Stimulated activated CD4-positive, alpha-beta T cell treated with anti-CD3 and anti-CD28 coated beads, Interleukin-1b, Interleukin-23, amount 100 ng/mL, for 24 hours (primary cell): ENCODE data around the gene ACSL3.
"Not testable (repeated sequence)": the region's sequence is repeated elsewhere in the genome, so short reads cannot be mapped to it uniquely, and the experiment has no call there.

Experiments used
- DNase-seq, 4 experiments: peaks; one replicate each; pipeline ENCODE4 v3.0.0-alpha.2; 2020; ENCODE audit warnings: low read depth in 4 of 4, low spot score in 1 of 4

The ACSL3 gene

DNA sequence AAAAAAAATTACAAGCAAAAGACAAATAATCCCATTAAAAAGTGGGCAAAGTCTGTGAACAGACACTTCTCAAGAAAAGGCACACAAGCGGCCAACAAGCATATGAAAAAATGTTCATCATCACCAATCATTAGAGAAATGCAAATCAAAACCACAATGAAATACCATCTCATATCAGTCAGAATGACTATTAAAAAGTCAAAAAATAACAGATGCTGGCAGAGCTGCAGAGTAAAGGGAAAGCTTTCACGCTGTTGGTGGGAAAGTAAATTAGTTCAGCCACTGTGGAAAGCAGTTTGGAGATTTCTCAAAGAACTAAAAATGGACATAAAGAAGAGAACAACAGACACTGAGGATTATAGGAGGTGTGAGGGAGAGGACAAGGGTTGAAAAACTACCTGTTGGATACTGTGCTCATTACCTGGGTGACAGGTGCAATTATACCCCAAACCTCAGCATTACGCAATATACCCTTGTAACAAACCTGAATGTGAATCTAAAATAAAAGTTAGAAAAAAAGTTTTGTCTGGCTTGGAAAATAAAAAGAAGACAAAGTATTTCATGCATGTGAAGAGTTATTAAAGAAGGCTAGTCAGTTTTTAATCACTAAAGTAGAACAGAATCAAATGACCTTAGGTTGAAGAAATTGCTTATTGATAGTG lies 8.7 kb upstream of the ACSL3 start:
- DNase-seq: no peak

DNA sequence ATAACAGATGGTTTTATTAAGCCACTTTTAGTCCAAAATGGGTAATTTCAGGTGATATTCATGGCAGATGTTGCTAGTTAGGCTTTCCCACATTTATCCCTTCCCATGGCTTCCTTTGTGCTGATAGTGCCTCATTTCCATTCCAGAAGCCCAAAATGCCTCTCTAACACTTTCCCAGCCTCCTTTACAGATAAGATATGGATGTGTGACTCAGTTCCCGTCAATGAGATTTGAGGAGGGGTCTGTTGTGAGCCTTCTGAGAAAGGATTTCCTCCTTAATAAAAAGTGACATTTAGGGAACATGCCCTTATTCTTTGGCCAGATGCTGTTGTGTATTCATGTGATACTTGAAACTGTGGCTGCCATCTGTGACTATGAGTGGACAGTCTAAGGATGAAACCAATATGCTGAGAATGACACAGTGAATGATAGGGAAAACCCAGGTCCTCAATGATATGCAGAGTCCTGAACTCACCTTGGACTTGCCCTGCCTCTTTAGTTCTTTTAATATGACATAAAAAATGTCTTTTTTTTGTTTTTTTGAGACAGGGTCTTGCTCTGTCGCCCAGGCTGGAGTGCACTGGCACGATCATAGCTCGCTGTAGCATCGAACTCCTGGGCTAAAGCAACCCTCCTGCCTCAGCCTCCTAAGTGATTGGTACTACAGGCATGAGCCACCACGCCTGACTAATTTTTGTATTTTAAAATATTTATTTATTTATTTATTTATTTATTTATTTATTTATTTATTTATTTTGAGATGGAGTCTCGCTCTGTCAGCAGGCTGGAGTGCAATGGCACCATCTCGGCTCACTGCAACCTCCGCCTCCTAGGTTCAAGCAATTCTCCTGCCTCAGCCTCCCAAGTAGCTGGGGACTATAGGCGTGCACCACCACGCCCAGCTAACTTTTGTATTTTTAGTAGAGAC lies 5.8 kb upstream of the ACSL3 start:
- DNase-seq: no peak

DNA sequence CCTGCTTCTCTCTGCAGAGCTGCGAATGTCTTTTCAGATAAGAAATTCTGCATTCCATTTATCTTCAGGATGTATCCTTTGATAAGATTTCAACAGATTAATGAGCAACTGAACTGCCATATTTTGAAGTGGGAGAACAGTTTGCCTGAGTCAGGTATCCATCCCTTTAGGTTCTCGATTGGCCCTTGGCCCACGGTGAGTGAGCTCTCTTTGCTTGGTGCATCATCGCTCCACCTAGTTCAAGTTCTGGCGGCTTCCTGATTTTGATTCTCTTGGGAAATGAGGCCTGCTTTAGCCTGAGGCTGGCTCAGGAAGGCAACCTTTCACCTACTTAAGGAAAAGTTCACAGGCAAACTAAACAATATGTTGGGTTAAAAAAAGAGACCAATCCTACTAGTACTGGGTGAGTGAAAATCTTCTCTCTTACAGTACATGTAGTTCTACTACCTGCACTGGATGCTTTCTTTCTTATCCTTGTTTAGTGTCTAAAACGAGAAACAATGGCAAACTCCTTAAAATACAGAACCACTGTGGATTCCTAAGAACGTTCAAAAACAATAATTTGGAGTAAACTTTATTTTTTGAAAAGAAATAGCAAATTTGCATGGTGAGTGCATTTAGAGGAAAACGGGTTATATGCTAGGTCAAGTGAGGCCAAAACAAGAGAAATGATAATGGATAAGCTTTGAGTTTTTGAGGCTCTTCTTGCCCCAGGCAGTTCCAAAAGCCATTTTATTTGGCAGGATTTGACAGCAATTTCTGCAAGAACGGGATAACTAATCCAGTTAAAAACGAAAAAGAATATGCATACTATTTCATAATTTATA lies 837 bp upstream of the ACSL3 start:
- DNase-seq: no peak

DNA sequence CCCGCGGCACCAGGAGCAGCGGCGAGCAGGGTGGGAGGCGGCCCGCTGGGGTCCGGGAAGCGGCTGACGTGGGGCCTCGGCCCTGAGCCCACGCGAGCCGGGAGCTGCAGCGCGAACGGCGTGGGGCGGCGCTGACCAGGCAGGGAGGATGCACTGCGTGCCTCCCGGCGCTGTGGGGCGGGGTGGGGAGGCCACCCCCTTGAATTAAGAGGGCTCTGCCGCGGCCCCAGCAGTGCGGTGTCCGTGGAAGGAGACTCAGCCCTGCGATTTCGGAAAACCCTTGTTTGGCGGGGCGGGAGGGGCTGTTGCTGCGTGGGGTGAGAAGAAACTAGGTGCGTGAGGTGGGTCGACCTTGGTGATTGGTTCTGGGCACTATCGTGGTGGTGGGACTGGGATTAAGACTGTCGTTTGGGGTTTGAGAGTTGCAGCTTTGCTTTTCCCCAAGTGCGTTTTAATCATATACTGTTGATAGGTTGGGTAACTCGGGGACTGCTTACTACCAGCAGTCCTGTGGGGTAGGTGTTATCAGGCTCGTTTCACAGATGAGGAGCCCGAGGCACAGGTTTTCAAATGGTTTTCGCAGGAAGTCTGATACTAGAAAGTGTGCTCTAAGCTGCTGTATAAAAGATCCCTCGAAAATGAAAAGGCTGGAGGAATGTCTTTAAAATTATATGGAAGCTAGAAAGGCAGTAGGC lies 722 bp downstream of the ACSL3 start:
- DNase-seq: peak in 3 of 4 experiments; percentile 8 to 26 (median 14)

DNA sequence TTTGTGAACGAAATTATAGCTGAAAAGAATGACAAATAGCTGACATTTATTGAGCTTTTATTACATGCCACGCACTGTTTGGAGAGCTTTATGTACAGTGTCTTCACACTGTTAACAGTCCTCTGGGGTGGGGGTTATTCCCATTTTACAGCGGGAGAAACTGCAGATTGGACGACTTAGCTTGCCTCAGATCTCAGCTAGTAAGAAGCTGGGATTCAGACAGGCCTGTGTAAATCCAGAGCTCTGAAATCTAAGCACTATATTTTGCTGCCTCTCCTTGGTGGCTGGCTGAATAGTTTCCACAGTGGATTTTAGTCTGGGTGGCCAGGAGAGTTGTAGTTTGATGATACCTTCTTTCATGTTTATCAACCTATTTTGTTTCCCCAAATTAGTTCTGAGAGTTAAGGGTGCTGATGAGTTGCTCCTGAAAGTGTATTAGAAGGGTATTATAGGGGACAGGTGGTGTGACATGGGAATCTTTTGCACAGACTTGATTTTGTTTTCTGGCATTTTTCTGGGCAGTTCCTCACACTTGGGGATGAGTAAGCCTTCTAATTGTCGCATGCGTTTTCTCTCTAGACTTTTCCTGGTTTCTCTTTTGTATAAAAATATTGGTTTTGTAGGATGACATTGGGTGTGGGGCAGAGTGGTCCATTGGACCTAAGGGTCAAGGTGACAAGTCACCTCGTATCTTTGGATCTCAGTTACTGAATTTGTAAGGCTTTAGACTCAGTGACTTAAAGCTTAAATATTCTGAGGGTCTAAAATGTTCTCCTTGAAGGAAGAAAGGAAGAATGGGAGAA lies 1.5 kb downstream of the ACSL3 start:
- DNase-seq: no peak

DNA sequence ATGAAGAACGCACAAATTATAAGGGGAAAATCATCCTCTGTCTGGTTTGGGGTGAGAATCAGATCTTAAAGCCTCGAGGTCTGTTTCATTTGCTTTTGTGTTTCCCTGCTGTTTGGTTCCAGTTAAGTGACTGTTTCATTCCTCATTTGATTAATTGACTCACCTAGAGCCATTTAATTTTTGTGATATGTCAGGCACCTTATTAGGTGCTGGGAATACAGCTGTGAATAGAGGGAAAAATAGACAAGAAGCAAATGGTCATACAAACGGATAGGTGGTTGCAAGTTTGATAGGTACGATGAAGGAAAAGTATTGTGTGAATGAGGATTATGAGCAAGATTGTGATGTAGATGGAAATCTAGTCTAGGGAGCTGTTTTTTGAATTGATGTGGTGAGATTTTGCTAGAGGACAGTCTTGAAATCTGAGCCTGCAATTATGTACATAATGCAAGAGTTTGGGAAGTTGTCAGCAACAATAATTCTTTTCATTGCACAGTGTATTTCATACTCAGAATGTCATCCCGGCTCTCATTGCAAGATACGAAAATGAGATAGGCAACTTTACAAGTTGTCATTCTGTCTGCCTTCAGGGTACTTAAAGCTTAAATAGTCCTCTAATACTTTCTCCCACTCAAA lies 2.2 kb downstream of the ACSL3 start:
- DNase-seq: no peak

DNA sequence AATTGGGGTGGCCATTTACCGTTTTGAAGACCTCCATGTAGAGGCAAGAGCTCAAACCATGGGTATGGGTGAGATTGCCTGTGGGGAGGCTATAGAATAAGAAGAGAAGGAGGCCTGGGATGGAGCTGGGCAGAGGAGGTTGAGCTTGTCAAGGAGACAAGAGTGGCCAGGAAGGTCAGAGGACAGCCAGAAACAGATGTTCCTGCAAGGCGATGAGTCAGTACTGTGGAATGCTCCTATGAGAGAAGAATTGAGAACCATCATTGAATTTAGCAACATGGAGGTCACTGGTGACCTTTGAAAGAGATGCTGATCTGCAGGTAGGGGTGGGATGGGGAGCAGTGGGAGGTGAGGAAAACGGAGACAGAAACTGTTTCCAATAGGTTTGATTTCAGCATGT lies 3.5 kb downstream of the ACSL3 start:
- no peak for DNase-seq

DNA sequence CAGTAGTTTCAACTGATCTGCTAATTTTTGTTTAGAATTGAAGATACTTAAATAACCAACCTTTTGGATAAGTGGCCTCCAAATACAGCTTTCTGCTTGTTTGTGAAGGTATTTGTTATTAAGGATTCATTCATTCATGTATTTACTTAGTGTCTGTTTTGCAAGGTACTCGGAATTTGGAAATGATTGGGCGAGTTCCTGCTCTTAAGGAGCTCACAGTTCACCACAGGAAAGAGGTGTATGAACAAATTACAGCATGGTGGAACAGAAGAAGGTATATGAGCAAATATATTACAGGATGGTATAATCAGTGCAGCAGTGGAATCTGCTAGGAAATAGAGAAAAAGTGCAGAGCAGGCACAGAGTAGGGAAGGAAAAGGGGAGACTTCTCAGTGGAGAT lies 4.5 kb downstream of the ACSL3 start:
- no peak for DNase-seq

DNA sequence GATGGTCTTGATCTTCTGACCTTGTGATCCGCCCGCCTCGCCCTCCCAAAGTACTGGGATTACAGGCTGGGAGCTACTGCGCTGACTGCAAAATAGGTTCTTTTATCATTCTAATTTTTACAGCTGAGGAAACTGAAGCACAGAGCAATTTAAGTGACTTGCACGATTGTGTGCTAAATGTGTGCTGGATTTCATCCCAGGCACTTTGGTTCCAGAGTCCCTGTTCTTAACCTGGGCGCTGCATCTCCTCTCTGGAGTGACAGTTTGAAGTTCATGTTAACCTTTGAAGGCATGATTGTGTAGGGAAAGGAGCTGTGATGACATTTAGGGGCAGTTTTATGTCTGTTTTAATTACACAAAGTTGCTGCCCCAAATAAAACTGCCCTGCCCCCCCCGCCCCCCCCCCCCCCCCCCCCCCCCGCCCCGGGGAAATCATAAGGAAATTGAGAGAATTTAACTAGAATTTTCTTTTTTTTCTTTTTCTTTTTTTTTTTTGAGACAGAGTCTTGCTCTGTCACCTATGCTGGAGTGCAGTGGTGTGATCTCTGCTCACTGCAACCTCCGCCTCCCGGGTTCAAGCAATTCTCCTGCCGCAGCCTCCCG lies 5.6 kb downstream of the ACSL3 start:
- no peak for DNase-seq

DNA sequence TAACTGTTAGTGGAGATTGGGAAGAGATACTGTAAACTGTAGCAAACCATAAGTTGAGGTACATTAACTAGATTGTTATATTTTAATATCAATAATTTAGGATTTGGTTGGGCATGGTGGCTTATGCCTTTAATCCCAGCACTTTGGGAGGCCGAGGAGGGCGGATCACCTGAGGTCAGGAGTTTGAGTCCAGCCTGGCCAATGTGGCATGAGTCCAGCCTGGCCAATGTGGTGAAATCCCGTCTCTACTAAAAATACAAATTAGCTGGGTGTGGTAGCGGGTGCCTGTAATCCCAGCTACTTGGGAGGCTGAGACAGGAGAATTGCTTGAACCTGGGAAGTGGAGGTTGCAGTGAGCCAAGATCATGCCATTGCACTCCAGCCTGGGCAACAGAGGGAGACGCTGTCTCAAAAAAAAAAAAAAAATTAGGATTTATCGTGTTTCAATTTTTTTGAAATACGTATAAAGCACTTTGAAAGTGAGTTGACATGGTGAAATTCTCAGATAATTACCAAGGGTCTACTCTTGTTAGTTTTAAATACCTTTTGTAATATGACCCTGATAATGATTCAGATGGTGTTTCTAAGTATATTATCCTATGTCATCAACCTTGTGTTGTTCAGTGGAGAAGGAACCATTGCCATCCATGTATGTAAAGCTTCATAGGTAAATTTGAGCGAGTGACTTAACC lies 7.9 kb downstream of the ACSL3 start:
- DNase-seq: not testable (repeated sequence)

DNA sequence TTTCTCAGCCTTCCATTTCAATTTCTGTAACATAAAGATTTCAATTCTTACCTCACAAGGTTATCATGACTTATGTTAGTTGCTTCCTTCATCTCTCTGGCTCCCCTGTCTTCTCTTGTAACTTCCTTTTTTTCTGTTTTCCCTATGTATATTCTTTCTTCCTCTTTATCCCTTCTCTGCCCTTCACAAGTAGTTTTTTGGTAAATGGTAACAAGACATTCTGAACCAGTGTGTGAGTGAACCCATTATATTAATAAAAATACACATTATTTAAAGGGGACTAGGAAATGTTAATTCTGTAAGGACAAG lies 8.4 kb downstream of the ACSL3 start:
- DNase-seq: no peak

DNA sequence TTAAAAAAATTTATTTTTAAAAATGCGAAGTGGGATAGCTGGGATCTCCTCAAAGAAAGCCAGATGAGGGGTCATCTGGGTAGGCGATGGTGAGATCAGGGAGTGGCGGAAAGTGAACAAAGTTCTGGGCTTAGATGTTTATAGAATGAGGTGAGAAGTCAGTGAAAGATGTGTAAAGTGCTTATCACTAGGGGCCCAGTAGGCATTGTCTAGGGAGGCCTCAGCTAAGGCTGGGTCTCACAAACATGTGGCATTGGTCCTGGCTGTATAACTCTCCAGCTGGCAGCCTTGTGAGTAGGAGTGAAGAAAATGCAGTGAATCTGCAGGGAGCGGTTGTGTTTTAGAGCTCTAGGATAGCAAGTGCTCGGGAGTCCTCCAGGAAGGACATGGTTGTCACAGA lies 10.5 kb downstream of the ACSL3 start:
- no peak for DNase-seq

DNA sequence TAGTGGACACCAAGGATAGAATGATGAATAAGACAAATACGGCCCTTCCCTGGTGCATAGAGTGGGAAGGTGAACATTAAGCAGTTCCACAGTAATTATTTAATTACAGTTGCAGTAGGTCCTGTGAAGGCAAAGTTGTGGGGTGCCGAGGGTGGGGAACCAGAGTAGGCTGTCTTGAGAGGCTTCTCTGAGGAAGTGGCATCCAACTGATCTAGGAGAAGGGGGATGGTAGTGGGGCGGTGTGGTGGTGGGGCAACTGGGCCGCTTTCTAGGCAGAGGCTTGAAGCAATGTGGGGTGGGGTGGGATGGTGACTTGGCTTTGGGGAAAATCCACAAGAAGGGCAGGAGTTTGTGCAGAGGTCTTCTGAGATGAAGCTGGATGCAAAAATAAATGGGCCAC lies 11.7 kb downstream of the ACSL3 start:
- DNase-seq: no peak

DNA sequence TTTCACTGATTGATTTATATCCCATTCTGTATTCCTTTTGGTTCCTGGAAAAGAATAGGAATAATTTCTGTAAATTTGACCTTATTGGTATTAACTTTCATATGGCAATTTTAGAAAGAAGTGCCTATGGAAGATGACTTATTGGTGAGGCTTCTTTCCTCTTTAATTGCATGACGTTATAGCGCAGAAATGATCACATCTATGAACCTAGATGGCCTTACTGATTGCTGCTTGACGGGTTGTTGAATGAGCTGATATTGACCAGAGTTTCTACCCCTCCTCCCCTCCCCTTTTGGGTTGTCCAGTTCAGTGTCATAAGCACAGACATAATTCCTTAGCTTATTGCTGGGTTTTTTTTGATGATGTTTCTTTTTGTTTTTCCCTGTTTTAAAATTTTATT lies 14.6 kb downstream of the ACSL3 start:
- DNase-seq: no peak

DNA sequence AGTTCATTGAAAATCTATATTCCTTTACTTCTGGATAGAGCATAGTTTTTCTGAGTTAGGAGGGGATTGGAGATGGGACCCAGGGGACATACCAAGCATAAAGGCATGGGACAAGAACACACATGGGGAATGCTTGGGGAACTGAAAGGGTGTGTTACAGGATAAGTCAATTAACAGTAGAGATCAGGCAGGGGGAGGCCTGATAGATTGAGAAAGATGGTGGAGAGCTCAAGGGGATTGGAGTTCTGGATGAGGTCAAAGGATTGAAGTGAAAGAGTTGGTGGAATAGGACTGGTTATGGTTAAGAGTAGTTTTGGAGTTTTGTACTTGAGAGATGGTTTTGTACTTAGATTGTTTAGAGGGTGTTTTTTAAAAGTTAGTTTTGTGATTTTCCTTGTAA lies 16.1 kb downstream of the ACSL3 start:
- no peak for DNase-seq

DNA sequence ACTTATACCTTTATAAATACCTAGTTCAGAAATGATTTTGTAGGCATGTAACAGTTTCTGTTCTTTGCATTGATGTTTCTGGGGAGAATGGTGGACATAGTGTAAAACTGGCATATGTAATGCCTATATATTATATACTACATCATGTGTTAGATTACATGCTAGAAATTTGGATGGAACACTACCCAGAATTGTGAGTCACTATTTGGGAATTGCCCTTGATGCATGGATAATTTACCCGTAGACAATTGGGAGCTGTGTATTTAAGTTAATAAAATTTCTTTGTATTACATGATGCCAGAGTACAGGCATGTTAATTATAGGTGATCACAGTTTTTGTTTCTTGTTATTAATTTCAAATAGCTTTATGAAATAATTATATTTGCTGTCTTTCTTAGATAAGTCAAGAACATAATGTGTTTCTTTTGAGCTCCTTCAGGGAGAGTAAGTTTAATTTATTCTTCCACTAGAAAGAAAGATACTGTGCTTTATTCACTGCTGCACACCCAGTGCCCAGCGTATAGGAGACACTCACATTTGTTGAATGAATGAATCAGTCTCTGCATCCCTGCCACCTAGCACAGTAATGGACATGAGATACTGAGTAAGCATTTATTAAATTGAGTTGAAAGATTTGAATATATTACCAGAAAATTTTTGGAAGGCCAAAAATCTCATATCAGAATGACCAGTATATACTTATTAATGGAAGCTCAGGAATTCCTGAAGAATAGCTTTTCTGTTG lies 16.9 kb downstream of the ACSL3 start:
- DNase-seq: no peak

DNA sequence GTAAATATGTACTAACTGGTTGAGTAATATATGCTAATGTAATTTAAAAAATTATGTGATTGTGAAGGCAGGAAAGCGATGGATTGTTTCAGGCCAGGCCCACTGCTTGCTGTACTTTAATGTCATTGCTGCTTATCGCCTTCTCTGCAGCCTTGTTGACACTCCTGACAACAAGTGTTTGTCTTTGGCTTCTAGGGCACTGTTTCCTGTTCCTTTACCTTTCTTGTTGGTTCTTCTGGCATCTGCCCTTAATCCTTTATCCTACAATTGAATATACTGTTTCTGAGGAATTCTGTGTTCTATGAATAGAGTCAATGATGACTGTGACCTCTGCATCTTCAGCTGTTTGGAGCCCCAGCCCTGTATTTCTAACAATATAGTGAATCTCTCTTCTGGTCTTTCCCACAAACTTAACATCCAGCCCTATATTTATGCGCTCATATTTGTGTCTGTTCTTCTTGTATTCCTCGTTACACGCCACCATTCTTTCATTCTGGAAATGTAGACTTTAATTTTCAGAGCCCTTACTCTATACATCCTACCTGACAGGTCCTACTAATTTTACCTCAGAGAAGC lies 17.6 kb downstream of the ACSL3 start:
- no peak for DNase-seq
